ENCODE results near the gene CHMP6.

- TF ChIP-seq CTCF (IDR thresholded peaks at IDR 0.05; ENCODE audit: low read depth, low read length) (no peak), POLR2A (IDR thresholded peaks at IDR 0.05; ENCODE audit: extremely low read depth, insufficient read length) (no peak), MAX (IDR thresholded peaks at IDR 0.05; ENCODE audit: low read depth, low read length) (no peak), MYC (IDR thresholded peaks at IDR 0.05; ENCODE audit: low read depth, low read length) (no peak)
Measured at GRCh38 chr17:80951121-80952090, 40.2 kb upstream of the CHMP6 start.

All from NB4 (cell line).